ENCODE measurements around the gene EXOC6B. TPM values are rescaled to one million over a fixed set of nuclear protein-coding genes. Genes with fewer than 3 reads are reported as not detected.

The EXOC6B gene
- total RNA-seq, 1 donor from 2014 or later: 45.6 TPM

GRCh38 chr2:72276356-72276755 is 549.5 kb downstream of the EXOC6B start:
- H3K36me3 Mint-ChIP-seq (ENCODE audit: low read depth, unreplicated experiment): no peaks in the 10 kb centered on the region
- TF ChIP-seq, protein P1, sequence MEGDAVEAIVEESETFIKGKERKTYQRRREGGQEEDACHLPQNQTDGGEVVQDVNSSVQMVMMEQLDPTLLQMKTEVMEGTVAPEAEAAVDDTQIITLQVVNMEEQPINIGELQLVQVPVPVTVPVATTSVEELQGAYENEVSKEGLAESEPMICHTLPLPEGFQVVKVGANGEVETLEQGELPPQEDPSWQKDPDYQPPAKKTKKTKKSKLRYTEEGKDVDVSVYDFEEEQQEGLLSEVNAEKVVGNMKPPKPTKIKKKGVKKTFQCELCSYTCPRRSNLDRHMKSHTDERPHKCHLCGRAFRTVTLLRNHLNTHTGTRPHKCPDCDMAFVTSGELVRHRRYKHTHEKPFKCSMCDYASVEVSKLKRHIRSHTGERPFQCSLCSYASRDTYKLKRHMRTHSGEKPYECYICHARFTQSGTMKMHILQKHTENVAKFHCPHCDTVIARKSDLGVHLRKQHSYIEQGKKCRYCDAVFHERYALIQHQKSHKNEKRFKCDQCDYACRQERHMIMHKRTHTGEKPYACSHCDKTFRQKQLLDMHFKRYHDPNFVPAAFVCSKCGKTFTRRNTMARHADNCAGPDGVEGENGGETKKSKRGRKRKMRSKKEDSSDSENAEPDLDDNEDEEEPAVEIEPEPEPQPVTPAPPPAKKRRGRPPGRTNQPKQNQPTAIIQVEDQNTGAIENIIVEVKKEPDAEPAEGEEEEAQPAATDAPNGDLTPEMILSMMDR (IDR thresholded peaks at IDR 0.05; ENCODE audit: unreplicated experiment): no peak
- H3K4me3 Mint-ChIP-seq (ENCODE audit: unreplicated experiment): no peak overlapping the region
- DNase-seq (ENCODE audit: low spot score): no peak
- no peaks in the 10 kb centered on the region for H3K27me3 Mint-ChIP-seq (ENCODE audit: unreplicated experiment)
- peaks cover 8% of the 10 kb centered on the region for H3K4me1 Mint-ChIP-seq (ENCODE audit: unreplicated experiment)
- H3K27ac Mint-ChIP-seq (ENCODE audit: unreplicated experiment): no peak overlapping the region
- no peaks in the 10 kb centered on the region for H3K9me3 Mint-ChIP-seq (ENCODE audit: unreplicated experiment)

DNA sequence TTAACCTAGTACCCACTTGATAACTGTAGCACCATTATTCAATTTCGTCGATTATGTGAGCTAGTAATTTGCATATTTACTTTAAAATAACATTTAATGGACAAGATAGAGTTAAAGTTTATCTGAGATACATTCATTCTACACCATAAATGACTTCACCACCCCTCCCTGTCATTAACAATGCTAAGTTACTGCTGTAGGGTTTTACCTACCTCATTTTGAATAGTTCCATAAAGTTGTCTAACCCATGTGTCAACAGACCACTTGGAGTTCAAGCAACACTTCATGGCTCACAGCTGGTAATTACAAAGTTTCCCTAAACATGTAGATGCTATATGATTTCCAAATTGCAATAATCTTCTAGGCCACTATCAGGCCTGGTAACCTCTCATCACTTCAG is 550.7 kb downstream of the EXOC6B start:
- Mint-ChIP-seq H3K27me3 (ENCODE audit: unreplicated experiment) (peaks cover 2% of the 10 kb centered on the region), H3K36me3 (ENCODE audit: low read depth, unreplicated experiment) (no peaks in the 10 kb centered on the region), H3K27ac (ENCODE audit: unreplicated experiment) (no peak overlapping the region), H3K4me1 (ENCODE audit: unreplicated experiment) (peaks cover 14% of the 10 kb centered on the region), H3K9me3 (ENCODE audit: unreplicated experiment) (no peaks in the 10 kb centered on the region), H3K4me3 (ENCODE audit: unreplicated experiment) (no peak overlapping the region)
- TF ChIP-seq, protein P1 (IDR thresholded peaks at IDR 0.05; ENCODE audit: unreplicated experiment): no peak
- no peak for DNase-seq (ENCODE audit: low spot score)

DNA sequence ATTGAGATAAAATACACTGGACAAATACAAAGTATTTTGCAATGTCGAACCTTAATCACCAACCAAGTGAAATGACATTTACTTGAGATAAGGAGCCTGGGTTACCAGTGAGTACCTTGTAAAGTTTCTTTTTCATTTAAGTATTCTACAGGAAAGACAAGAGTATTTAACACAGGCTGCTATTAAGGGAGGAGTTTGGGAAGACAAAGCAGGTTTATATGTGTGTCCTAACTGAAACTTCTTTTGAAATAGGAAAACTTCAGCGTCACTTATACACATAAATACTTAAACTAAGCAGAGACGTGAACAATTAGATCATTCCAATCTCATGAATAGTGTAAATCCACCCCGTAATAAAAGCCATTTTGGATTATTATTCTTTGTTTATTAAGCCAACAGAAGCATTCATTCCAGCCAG is 551.4 kb downstream of the EXOC6B start:
- TF ChIP-seq, protein P1 (IDR thresholded peaks at IDR 0.05; ENCODE audit: unreplicated experiment): no peak
- Mint-ChIP-seq H3K9me3 (ENCODE audit: unreplicated experiment) (no peaks in the 10 kb centered on the region), H3K4me1 (ENCODE audit: unreplicated experiment) (peaks cover 14% of the 10 kb centered on the region), H3K27me3 (ENCODE audit: unreplicated experiment) (peaks cover 2% of the 10 kb centered on the region), H3K4me3 (ENCODE audit: unreplicated experiment) (no peak overlapping the region), H3K36me3 (ENCODE audit: low read depth, unreplicated experiment) (no peaks in the 10 kb centered on the region), H3K27ac (ENCODE audit: unreplicated experiment) (no peak overlapping the region)
- DNase-seq (ENCODE audit: low spot score): no peak

- H3K36me3 Mint-ChIP-seq (ENCODE audit: low read depth, unreplicated experiment): no peaks in the 10 kb centered on the region
- peaks cover 2% of the 10 kb centered on the region for H3K27me3 Mint-ChIP-seq (ENCODE audit: unreplicated experiment)
- no peak overlapping the region for H3K27ac Mint-ChIP-seq (ENCODE audit: unreplicated experiment)
- DNase-seq (ENCODE audit: low spot score): no peak
- peaks cover 12% of the 10 kb centered on the region for H3K4me1 Mint-ChIP-seq (ENCODE audit: unreplicated experiment)
- H3K9me3 Mint-ChIP-seq (ENCODE audit: unreplicated experiment): no peaks in the 10 kb centered on the region
- no peak overlapping the region for H3K4me3 Mint-ChIP-seq (ENCODE audit: unreplicated experiment)
- TF ChIP-seq, protein P1 (IDR thresholded peaks at IDR 0.05; ENCODE audit: unreplicated experiment): no peak
Observed at GRCh38 chr2:72273384-72273783, 552.4 kb downstream of the EXOC6B start.

GRCh38 chr2:72271766-72272641 is 553.8 kb downstream of the EXOC6B start:
- Mint-ChIP-seq H3K4me1 (ENCODE audit: unreplicated experiment) (peaks cover 12% of the 10 kb centered on the region), H3K36me3 (ENCODE audit: low read depth, unreplicated experiment) (no peaks in the 10 kb centered on the region), H3K27me3 (ENCODE audit: unreplicated experiment) (peaks cover 2% of the 10 kb centered on the region), H3K9me3 (ENCODE audit: unreplicated experiment) (no peaks in the 10 kb centered on the region), H3K4me3 (ENCODE audit: unreplicated experiment) (no peak overlapping the region), H3K27ac (ENCODE audit: unreplicated experiment) (no peak overlapping the region)
- TF ChIP-seq, protein P1 (IDR thresholded peaks at IDR 0.05; ENCODE audit: unreplicated experiment): no peak
- DNase-seq (ENCODE audit: low spot score): no peak
